GM19455 (cell line): Measurements from ENCODE around the gene GOSR1.
"Not testable (repeated sequence)": the region's sequence is repeated elsewhere in the genome, so short reads cannot be mapped to it uniquely, and the experiment has no call there.

Experiments used
- ATAC-seq: cut with Tn5 transposase; IDR thresholded peaks from one replicate; pipeline ENCODE4 v1.9.1; 2021; ENCODE audit not compliant: unreplicated experiment

The GOSR1 gene

DNA sequence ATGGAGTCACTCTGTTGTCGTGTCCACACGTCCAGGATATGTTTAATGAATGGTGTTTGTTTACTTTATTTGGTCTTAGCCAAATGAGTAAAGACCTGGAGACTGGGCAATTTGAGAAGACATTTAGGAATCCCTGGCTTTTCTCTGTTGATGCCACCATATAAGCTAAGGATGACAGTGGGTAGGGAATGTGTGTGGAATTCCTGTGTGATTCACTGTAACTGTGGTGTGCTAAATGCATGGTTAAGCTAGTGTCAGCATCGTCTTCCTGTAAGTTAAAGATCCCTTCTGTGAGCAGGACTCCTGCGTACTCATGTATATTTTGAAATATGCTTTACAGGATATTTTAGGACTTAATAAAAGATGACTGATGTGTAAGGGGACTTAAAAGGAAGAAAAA, 26.4 kb downstream of the GOSR1 start:
- ATAC-seq, result no peak

DNA sequence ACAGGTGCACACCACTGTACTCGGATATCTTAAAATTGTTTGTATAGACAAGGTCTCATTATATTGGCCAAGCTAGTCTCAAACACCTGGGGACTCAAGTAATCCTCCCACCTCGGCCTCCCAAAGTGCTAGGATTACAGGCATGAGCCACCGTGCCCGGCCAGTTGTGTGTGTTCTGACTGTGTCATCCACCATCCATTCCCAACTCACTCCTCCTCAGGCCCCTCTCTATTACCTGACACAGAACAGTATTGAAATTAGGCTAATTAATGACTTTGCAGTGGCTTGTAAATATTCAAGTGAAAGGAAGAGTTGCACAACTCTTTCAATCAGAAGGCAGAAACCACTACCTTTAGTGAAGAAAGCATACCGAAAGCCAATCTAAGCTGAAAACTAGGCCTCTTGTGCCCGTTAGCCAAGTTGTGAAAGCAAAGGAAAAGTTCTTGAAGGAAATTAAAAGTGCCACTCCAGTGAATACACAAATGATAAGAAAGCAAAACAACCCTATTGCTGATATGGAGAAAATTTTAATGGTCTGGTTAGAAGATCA, 28.7 kb downstream of the GOSR1 start:
- ATAC-seq, result no peak

DNA sequence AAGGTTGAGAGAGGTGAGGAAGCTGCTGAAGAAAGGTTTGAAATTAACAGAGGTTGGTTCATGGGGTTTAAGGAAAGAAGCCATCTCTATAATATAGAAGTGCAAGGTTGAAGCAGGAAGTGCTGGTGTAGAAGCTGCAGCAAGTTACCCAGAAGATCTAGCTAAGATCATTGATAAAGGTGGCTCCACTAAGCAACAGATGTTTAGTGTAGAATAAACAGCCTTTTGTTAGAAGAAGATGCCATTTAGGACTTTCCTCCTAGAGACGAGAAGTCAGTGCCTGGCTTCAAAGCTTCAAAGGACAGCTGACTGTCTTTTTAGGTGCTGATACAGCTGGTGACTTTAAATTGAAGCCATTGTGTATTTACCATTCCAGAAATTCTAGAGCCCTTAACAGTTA, 29.3 kb downstream of the GOSR1 start:
- ATAC-seq, result no peak

DNA sequence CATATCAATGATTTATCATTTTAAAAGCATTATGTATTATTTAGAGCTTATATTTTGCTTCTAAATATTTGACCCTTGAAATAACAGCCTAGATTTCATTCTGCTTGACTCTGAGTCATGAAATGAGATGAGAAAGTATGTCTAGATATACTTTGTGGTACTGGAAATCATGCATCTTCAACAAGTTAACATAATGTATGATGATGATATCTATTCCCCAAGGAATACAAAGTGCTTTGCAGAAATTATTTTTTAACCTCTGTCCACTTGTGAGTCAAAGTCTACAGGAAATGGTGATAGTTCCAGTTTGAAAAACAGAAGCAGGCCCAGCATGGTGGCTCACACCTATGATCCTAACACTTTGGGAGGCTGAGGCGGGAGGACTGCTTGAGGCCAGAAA, 36.1 kb downstream of the GOSR1 start:
- no peak for ATAC-seq

DNA sequence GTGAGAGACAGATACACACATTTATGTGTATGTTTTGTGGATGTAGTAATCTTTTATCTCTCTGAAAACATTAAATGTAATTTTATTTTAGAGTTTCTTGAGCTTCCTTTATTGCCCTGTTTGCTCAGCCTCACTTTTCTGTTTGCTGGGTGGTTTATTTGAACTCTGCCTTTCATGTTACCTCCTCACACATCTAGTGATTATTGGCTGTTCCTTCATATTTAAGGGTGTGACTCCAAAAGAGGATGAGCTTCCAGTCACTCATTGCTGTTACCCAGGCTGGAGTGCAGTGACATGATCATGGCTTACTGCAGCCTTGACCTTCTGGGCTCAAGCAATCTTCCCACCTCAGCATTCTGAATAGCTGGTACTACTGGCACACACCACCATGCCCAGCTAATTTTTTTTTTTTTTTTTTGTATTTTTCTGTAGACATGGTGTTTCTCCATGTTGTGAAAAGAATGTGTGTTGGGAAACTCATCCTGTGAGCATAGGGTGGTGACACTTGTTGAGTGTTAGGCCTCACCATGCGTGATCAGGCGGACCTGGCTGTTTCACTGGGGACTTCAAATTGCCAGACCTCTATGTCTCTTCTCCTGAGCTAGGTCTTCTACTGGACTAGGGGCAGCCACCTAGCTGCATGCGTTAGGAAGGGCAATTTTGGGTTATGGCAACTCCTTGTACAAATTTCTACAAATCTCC, 37.8 kb downstream of the GOSR1 start:
- no peak for ATAC-seq

DNA sequence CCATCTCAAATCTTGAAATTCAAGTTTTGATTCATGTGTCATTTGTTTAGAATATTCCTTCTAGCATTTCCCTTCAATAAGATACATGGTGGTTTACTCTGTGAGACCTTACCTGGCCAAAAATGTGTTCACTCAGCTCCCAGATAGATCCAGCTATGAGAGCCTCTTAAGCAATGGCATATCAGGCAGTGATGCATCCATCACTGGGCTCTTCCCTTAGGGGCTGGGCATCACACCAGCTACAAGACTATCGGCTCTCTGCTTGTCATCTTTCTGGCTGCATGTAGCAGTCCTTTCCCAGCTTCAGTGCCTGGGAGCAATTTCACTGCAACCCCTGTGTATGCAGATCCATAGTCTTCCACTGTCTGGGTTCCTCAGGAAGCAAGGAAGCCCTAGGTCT, 40.6 kb downstream of the GOSR1 start:
- no peak for ATAC-seq

DNA sequence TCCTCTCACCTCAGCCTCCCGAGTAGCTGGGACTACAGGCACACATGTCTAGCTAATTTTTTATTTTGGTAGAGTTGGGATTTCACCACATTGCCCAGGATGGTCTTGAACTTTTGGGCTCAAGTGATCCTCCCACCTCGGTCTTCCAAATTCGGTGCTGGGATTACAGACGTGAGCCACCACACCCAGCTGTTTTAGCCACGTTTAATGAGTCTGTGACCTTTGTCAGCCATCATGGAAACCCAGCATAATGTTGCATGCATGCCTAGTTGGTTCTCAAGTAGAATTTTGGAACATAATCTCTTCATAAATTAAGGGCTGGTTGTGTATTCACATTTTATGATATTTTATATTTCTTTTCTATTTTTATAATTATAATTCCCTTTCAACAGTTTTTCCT, 42.0 kb downstream of the GOSR1 start:
- ATAC-seq, result no peak

DNA sequence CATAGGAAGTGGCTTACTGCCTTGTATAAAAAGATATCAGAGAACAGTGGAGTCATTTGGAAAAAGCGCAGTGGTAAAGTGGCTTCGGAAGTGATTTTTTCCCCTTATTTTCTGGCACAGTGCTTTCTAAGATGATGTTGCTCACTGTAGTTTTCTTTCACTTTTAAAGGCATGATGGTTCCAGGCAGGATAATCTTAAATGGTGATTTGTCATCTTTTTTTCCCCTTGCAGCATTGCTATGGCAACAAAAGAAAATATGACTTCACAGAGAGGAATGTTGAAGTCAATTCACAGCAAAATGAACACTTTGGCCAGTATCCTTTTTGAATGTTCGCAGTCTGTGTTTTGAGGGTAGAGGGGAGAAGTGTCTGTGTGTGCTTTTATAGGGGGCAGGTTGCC, 42.5 kb downstream of the GOSR1 start:
- no peak for ATAC-seq

DNA sequence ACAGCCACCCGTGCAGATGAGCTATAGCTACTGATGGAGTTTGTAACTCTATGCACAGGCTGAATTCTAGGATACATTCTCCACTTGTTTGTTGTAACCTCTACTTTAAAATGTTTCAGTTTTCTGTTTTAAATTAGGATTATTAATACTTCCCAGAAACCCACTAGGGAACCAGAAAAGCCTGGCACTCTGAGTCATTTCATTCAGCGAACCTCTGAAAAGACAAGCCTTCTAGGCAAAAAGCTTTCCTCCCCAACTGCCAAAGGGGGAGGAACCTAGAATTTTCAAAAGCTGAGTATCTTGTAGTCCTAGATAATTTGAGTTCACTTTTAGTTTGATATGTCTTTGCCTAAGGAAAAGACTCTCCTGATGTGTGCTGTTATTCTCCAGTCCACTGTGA, 43.2 kb downstream of the GOSR1 start:
- ATAC-seq, result no peak

DNA sequence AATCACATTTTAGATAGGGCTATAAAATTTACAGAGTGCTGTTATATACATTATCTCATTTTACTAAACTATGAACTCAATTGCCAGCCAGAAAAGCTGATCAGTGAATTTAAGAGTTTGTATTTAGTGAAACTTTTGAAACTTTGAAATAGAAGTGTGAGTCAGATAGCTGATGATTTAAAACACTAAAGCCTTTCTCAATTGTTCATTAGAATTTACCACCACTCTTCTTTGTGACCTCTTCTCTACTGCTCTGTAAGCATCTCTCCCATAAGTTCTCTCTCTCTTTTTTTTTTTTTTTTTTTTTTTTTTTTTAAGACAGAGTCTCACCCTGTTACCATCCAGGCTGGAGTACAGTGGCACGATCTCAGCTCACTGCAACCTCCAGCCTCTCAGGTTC, 43.7 kb downstream of the GOSR1 start:
- ATAC-seq, result no peak

DNA sequence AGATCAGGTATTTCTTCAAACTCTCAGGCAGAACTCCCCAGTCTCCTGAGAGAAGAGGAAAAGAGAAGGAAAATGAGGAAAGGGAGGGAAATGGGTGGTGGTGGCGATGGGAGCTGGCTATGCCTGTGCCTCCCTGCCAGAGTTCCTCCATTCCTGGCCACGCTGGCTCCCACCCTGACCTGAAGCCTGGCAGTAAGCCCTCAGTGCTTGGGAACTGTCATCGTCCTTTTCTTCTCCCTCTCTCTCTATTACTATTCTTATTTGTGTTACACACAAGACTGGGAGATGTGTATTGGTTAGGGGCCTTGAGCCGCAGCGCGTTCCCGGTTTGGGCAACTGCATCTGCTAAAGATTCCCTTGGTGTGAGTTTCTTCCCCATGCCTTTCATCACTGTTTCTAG, 44.6 kb downstream of the GOSR1 start:
- no peak for ATAC-seq

DNA sequence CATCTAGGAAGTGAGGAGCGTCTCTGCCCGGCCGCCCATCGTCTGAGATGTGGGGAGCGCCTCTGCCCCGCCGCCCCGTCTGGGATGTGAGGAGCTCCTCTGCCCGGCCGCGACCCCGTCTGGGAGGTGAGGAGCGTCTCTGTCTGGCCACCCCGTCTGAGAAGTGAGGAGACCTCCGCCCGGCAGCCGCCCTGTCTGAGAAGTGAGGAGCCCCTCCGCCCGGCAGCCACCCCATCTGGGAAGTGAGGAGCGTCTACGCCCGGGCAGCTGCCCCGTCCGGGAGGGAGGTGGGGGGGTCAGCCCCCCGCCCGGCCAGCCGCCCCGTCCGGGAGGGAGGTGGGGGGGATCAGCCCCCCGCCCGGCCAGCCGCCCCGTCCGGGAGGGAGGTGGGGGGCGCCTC, 46.0 kb downstream of the GOSR1 start:
- not testable (repeated sequence) for ATAC-seq

DNA sequence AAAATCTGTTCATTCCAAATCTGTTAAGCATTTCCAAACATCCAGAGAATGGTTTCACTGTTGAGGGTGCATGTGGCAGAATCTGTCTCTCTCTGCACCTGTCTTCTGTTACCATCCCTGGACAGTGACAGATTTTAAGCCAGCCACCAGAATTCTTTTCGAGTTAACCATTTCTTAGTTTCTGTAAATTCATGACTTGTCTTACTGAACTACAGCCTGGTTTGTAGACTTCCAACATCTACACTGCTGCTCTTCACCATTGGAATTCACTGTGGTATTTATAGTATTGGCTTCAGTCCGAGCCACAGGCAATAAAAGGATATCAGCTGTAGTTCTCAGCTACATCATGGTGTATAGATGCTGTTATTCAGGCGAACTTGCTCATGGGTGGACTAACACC, 47.6 kb downstream of the GOSR1 start:
- no peak for ATAC-seq

DNA sequence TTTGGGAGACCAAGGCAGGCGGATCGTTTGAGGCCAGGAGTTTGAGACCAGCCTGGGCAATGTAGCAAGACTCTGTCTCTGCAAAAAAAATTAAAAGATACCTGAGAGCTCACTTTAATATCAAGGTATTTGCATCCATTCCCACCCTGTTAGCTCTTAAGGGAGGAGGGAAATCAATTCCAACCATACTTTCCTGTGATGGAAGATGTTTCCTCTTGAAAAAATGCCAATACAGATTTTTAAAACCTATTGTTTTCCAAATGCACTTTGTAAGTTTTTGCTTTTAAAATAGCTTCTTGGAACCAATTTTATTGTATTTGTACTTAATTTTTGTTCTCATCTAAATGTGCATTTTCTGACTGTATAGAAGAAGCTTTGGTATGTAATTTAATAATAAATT, 49.2 kb downstream of the GOSR1 start:
- no peak for ATAC-seq

DNA sequence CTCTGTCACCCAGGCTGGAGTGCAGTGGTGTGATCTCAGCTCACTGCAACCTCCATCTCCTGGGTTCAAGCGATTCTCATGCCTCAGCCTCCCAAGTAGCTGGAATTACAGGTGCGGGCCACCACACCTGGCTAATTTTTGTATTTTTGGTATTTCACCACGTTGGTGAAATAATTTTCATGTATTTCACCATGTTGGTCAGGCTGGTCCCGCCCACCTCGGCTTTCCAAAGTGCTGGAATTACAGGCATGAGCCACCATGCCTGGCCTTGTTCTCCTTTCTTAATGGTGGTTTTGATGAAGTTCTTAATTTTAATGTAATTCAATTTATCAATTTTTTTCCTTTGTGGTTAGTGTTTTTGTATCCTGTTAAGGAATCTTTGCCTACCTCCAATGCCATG, 51.5 kb downstream of the GOSR1 start:
- not testable (repeated sequence) for ATAC-seq

DNA sequence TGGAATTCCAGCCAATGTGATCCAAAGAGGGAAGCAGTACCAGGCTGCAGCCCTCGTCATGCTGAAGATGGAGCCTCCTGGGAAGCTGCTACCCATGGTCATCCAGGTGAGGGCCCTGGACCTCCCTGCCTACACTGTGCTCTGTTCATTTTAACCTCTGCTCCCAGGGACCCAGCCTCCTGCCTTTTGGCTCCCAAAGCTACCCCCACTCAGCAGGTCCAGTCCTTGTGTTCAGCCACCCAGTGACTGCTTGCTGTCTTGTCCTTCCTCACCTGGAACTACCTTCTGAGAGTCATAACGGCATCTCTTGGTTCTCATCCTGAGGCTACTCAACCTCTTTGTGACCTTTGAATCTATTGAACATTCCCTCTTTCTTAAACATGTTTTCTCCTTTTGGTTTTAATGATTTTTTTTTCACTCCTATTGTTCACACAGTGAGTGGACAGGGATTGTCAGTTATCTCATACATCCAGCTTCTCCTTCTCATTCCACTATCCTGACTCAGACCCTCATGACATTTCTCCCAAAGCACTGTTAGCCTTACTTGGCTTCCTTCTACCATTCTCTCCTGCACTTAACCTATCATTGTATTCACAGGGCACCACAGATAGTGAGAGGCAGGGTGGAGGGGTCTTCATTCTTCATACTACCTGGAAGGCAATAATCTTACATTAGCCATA, 53.3 kb downstream of the GOSR1 start:
- no peak for ATAC-seq

DNA sequence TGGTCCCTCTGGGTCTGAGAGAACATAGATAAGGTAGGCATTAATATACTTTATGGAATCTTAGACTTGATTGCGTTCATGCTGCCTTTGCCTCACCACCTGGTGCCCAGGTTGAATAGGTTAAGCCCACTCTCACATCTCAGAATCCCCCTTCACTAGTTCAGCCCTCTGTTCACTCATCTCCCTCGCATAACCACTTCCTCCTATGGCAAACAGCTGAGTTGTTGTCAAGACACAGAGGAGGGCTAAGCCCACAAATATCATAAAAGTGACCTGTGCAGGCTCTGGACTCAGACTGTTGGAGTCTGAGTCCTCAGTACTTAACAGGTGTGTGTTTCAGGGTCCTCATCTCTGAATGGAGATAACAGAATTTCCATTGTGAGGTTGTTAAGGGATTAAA, 55.7 kb downstream of the GOSR1 start:
- no peak for ATAC-seq

DNA sequence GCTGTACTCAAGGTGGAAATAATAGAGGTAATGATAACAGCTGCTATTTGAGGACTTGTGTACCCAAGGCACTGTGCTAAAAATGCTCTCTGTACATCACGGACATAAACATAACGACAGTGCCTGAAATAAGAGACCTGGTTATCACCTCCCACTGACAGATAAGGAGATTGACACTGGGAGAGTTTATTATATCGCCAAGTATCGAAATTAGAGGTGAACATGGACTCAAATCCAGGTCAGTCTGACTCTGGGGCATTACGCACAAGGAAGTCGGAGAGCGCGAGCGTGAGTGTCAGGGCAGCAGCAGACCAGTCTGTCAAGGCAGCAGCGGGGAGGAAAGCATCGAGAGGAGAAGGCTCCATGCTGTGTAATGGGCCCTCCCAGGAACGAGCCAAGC, 57.1 kb downstream of the GOSR1 start:
- no peak for ATAC-seq

DNA sequence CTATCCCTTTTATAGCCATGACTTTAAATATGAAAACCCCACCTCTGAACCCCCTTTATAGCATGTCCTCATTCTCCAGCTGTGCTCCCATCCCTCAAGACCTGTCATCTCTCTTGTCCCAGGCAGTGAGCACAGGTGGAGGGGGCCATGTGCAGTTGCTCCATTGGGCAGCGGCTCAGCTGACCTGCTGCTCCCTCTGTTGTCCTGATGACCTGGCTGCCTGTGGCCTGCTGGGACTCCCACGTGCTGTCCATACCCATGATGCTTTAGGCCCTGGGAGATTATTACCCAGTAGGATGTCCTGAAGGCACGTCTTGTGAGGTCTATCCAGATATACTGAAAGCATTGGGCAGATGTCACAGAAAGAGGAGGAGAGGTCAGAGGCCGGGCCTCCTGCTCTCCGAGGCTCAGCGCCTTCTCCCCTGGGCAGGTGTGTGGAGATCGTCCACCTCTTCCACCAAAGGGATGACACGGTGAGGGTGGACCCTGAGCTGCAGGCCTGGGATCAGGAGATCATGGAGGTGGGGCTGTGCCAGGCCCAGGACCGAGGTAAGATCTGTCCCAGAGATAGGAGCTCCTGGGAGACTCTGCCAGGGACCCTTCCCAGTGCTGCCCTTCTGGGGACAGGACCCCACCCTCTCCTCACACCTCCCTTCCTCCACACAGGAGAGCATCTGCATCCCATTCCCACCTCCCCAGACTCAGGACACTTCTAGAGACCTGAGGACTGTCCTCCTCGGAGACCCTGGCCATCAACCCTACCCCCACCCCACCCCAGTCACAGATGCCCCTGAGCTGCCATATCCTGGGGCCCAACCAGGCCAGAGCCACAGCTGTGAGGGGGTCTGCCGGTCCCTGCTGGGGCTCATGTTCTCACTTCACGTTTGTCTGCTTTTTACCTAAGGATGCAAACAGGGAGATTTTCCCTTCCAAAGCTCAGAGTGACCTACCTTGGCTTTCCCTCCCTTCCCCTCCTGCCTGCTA, 58.0 kb downstream of the GOSR1 start:
- no peak for ATAC-seq

DNA sequence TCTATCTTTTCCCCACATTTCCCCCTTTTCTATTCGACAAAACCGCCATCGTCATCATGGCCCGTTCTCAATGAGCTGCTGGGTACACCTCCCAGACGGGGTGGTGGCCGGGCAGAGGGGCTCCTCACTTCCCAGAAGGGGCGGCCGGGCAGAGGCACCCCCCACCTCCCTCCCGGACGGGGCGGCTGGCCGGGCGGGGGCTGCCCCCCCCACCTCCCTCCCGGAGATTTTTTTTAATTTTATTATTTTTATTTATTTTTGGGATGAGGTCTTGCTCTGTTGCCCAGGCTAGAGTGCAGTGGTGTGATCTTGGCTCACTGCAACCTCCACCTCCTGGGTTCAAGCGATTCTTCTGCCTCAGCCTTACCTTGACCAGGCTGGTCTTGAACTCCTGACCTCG, 59.6 kb downstream of the GOSR1 start:
- not testable (repeated sequence) for ATAC-seq

DNA sequence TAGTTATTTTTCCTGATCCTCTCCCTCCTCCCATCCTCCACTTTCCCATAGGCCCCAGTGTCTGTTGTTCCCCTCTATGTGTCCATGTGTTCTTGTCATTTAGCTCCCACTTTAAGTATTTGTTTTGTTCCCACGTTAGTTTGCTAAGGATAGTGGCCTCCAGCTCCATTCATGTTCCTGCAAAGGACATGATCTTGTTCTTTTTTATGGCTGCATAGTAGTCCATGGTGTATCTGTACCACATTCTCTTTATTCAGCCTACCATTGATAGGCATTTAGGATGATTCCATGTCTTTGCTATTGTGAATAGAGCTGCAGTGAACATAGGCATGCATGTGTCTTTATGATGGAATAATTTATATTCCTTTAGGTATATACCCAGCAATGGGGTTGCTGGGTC, 60.5 kb downstream of the GOSR1 start:
- not testable (repeated sequence) for ATAC-seq
